Lower leg skin (tissue), 4 donors: Measurements from ENCODE around the gene CEACAM6. TPM values are rescaled to one million over a fixed set of nuclear protein-coding genes. Genes with fewer than 3 reads are reported as not detected.
A peak's percentile ranks its signal among the peaks of the same experiment; 100 is the strongest.

Experiments used
- DNase-seq, 2 donors: peaks; one replicate each; pipeline ENCODE4 v3.0.0-alpha.2; 2019; ENCODE audit warnings: low spot score in 2 of 2
- H3K4me3 ChIP-seq: fragments of 200-600 bp; sonication (generic); 2 replicates; pipeline ENCODE4 v1.5.1; 2017; ENCODE audit warnings: mild to moderate bottlenecking, low read depth; ENCODE audit not compliant: poor library complexity, severe bottlenecking
- POLR2A ChIP-seq, 2 donors: fragments of 450-650 bp; IDR thresholded peaks; one replicate each; pipeline ENCODE4 v1.6.1; 2016 to 2017; ENCODE audit warnings: antibody characterized with exemption in 2 of 2, mild to moderate bottlenecking in 1 of 2, moderate library complexity in 1 of 2
- WGBS, 2 donors: methylation state at CpG; one replicate each; pipeline ENCODE4 v1.1.5; 2018; 5-methylcytosine and 5-hydroxymethylcytosine counted together
- intact Hi-C: fragments of 100-400 bp; cut with DNase I; formaldehyde crosslinking; loops from one replicate; pipeline ENCODE4 v1.15.0; 2023; ENCODE audit warnings: low total_unique reads
- total RNA-seq, 4 donors: library from RNA; depleted of rRNA; stranded (reverse); fragments of >200 nt; gene quantifications; one replicate each; pipeline ENCODE4 v1.1.0, GENCODE V29; 2016
- TF ChIP-seq, protein P1 (sequence below), 3 donors: fragments of 450-650 bp; IDR thresholded peaks; one replicate each; pipeline ENCODE4 v1.5.1; 2016; ENCODE audit warnings: antibody characterized with exemption in 3 of 3, mild to moderate bottlenecking in 3 of 3, moderate library complexity in 2 of 3

Gene CEACAM6
- total RNA-seq, 4 donors from 2014 or later = 2.6 to 23.1 (median 14.5) TPM

DNA sequence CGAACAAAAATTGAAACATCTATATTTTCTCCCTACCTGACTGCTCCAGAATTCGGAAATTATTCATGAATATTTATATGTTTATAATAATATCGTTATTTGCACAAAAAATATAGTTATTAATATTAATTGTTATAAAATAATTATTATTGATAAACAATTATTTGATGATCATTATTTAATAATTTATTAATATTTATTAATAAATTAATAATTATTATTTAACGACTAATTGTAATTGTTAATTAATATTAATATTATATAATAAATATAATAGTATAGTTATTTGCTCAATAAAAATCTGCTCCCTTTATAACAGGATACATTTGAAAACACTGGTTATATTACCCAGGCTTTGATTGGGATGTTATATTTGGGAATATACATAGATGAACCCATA, 14.3 kb downstream of the CEACAM6 start:
- TF ChIP-seq, protein P1, sequence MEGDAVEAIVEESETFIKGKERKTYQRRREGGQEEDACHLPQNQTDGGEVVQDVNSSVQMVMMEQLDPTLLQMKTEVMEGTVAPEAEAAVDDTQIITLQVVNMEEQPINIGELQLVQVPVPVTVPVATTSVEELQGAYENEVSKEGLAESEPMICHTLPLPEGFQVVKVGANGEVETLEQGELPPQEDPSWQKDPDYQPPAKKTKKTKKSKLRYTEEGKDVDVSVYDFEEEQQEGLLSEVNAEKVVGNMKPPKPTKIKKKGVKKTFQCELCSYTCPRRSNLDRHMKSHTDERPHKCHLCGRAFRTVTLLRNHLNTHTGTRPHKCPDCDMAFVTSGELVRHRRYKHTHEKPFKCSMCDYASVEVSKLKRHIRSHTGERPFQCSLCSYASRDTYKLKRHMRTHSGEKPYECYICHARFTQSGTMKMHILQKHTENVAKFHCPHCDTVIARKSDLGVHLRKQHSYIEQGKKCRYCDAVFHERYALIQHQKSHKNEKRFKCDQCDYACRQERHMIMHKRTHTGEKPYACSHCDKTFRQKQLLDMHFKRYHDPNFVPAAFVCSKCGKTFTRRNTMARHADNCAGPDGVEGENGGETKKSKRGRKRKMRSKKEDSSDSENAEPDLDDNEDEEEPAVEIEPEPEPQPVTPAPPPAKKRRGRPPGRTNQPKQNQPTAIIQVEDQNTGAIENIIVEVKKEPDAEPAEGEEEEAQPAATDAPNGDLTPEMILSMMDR (IDR thresholded peaks at IDR 0.05) = no peak
- TF ChIP-seq POLR2A (IDR thresholded peaks at IDR 0.05) = no peak
- intact Hi-C loops = no loop called here
- H3K4me3 ChIP-seq = no peak overlapping the region
- DNase-seq = no peak
- WGBS, 2 donors = 94% methylated on average over 4 of the region's 4 CpGs

DNA sequence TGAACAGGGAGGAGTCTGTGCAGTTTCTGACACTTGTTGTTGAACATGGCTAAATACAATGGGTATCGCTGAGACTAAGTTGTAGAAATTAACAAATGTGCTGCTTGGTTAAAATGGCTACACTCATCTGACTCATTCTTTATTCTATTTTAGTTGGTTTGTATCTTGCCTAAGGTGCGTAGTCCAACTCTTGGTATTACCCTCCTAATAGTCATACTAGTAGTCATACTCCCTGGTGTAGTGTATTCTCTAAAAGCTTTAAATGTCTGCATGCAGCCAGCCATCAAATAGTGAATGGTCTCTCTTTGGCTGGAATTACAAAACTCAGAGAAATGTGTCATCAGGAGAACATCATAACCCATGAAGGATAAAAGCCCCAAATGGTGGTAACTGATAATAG, 16.1 kb downstream of the CEACAM6 start:
- intact Hi-C loops = no loop called here
- TF ChIP-seq POLR2A (IDR thresholded peaks at IDR 0.05) = no peak
- TF ChIP-seq, protein P1 (IDR thresholded peaks at IDR 0.05) = no peak
- no peak overlapping the region for H3K4me3 ChIP-seq
- no peak for DNase-seq
- WGBS, 2 donors = 84 to 88% methylated on average over 2 of the region's 2 CpGs

DNA sequence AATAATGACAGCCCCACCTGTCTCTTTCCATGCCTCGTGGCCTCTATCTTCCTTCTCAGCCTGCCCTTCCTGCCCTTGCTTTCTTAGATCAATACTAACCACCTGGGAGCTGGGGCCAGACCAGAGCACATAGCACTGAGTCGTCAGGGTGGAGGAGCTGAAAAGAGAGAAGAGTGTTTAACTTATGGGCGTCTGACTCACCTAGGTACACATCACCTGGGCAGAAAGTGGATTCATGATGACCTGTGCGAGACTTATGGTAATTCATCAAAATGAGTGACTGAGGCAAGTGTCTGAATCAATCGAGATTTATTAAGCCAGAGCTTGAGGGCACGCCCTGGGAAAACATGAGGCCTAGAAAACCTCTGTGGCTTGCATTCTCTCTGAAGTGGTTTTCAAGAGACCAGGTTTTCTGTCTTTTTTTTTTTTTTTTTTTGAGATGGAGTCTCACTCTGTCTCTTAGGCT, 19.2 kb downstream of the CEACAM6 start:
- 38 to 45% methylated on average over 6 of the region's 6 CpGs for WGBS, 2 donors
- DNase-seq = no peak
- intact Hi-C loops = no loop called here
- TF ChIP-seq POLR2A (IDR thresholded peaks at IDR 0.05) = no peak
- TF ChIP-seq, protein P1 (IDR thresholded peaks at IDR 0.05) = no peak
- no peak overlapping the region for H3K4me3 ChIP-seq

DNA sequence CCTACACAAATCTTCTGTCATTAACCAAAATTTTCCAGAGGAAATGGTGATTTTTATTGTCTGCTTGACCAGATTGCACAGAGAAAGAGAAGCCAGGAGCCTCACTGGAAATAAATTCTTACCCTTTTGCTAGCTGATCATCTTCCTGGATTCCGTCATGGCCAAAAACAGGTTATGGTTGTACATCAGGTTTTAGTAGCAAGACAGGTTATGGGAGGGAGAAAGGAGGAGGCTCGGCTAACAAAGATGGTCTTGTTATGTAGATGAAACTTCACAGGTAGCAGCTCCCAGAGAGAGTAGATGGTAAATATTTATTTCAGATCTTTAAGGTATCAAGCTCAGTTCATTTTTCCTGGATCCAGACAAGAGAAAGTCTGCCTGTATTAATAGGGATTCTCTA, 21.4 kb downstream of the CEACAM6 start:
- DNase-seq = no peak

DNA sequence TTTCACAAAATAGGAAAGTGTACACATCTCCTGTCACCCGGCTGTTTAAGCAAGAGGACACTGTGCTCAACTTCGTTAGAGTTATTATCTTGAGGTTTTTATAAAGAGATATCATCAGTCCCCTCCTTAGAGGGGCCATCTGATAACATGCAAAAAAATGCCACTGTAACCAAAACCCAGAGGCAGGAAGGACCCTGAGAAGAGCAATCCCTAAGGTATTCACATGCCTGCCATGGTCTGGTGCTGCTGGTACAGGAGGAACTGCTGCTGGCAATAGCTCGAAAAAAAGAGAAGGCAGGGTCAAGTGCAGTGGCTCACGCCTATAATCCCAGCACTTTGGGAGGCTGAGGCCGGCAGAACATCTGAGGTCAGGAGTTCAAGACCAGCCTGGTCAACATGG, 28.3 kb downstream of the CEACAM6 start:
- peak in 1 of 2 donors; percentile 39 for DNase-seq
- TF ChIP-seq, protein P1 (IDR thresholded peaks at IDR 0.05) = no peak
- TF ChIP-seq POLR2A (IDR thresholded peaks at IDR 0.05) = no peak
- intact Hi-C loops = no loop called here
- no peak overlapping the region for H3K4me3 ChIP-seq
- WGBS, 2 donors = 55 to 68% methylated on average over 5 of the region's 5 CpGs

More for the DNA sequence above, 21.4 kb downstream of the CEACAM6 start:
- TF ChIP-seq, protein P1 (IDR thresholded peaks at IDR 0.05) = no peak
- TF ChIP-seq POLR2A (IDR thresholded peaks at IDR 0.05) = no peak
- intact Hi-C loops = loop anchor here (5.0 kb wide), 1 partner anchor 709 kb away; no protein-coding TSS in a partner anchor
- 34 to 75% methylated on average over 2 of the region's 2 CpGs for WGBS, 2 donors
- no peak overlapping the region for H3K4me3 ChIP-seq

DNA sequence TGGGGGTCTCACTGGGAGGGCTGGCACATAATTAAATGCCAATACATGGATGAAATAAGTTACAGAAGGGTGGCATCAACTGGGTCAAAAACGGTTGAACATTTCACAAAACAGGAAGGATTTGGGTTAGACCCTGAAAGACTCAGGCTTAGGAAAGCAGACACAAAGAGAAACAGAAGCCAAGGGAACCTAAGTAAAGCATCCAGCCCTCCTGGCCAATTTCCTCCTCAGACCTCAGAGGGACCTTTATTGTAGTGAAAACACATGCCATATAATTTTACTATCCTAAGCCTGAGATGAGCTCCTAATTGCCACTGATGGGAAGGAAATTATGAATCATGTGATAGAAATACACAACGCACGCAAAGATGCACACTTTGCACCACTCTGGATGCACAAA, 29.0 kb downstream of the CEACAM6 start:
- TF ChIP-seq, protein P1 (IDR thresholded peaks at IDR 0.05) = no peak
- TF ChIP-seq POLR2A (IDR thresholded peaks at IDR 0.05) = no peak
- H3K4me3 ChIP-seq = no peak overlapping the region
- intact Hi-C loops = no loop called here
- no peak for DNase-seq
- 52 to 54% methylated on average over 3 of the region's 3 CpGs for WGBS, 2 donors
